Measurements from ENCODE around the gene HPCAL1.

Gene HPCAL1

DNA sequence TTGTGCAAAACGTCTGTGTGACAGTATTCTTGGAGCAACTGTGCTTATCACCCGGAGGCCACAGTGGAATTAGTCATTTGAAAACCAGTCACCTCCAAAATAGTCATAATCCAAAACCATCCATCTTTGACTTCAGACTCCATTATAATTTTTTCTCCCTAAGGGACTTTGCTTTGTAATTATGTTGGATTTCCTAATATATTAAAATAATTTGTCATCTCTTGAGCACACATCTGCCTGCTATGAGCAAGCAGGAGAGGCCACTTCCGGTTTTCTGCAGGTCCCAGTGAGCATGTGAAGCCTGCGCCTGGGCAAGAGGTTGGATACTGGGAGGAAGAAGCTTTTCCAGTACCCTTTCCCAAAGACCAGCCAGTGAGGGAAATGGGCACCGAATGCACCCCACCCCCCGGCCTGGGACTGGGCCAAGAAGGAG lies 87.7 kb downstream of the HPCAL1 start:
- DNase-seq (ENCODE audit: low read depth), result no peak

DNA sequence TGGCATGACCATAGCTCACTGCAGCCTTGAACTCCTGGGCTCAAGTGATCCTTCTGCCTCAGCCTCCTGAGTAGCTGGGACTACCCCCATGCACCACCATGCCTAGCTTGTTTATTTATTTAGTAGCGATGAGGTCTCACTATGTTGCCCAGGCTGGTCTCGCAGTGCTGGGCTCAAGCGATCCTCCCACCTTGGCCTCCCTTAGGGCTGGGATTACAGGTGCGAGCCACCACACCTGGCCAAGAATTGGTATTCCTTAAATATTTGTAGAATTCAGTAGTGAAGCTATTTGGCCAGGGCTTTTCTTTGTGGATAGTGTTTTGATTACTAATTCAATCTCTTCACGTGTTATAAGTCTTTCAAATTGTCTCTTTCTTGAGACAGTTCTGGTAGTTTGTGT lies 89.4 kb downstream of the HPCAL1 start:
- no peak for DNase-seq (ENCODE audit: low read depth)

DNA sequence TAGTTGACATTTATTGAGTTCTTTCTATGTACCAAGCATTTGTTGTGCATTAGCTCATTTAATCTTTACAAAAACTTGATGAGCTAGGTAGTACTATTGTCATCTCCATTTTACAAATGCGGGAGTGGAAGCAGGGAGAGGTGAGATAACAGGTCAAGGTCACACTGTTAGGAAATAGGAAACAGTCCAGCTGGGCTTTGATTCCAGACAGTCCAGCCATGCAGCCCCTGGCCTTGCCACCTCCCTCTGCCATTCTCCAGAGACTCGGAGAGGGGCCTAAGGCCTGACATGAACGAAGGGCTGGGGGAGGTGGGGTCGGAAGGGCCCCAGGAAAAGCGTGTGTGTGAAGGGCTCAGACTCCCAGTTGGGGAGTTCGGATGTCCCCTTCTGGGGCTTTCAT lies 89.8 kb downstream of the HPCAL1 start:
- no peak for DNase-seq (ENCODE audit: low read depth)

DNA sequence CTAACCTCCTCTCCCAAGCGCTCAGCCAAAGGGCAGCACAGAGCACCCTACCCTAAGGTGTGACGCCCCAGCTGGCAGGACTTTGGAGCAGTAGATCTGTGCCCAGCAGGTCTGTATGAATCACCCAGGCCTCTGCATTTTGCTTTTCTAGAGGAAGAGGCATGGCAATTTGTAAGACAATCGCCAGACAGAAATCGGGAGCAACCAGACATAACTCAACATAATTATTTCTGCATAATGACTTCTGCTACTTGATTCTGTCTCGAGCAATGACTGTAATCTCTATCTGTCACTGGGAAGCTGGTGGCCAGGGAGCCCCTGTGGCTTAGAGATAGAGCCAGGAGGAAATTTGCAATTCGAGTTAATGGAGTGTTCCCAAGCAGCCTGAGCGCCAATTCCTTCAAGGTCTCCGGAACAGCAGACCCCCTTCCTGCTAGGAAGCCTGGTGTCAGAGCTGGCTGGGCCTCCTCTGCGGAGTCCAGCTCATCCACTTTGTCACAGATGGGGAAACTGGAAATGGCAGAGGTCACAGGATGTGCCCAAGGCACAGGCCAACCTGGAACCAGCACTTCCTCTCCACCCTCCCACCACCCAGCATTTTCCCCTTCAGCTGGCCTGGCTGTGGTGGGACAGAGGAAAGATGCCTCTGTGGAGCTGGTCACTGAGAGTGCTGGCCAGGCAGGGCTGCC lies 90.4 kb downstream of the HPCAL1 start:
- DNase-seq (ENCODE audit: low read depth), result no peak

DNA sequence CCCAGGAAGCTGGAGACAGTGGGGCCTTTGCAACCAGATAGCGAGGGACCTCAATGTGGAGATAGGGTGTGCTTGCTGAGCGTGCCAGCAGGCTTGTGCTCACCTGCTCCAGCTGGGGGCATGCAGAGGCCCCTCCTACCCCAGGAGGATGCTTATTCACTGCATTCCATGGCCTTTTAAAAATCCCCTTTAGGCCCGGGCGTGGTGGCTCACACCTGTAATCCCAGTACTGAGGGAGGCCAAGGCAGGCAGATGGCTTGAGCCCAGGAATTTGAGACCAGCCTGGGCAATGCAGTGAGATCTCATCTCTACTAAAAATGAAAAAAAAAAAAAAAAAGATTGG lies 90.9 kb downstream of the HPCAL1 start:
- DNase-seq (ENCODE audit: low read depth), result no peak

DNA sequence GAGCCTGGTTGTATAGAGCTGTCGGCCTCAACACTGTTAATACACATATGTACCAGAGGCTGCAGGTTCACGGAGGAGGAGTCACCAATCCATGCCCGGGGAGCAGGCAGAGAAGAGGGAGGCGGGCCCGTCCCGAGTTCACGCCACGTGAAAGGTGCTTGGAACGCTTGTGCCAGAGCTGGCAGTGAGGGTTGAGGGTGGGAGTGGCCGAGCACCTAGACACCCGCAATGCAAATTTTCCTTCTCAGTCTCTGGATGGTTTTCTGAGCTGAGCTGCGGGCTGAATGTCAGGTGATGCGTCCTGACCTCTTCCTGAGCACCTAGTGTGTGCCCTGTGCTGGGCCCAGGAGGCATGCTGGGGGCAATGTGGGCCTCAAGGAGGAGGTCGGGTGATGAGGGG lies 93.2 kb downstream of the HPCAL1 start:
- DNase-seq (ENCODE audit: low read depth), result no peak

DNA sequence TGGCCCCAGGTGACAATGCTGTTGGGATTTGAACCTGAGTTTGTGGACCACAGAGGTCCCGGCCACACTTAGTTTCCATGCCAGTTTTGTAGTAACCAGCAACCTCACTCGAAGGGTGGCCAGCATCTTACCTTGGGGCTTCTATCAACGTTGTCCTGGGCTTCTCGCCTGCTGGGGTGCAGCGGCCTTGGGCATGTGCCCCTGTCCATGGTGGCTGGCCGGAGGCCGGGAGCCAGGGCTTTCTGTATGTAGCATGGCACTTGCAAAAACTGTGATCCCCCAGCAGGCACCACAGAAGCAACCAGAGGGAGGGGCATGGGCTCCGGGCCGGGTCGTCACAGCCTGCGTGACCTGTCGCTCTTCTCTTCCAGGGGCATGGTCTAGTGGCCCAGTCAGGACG lies 93.8 kb downstream of the HPCAL1 start:
- no peak for DNase-seq (ENCODE audit: low read depth)

DNA sequence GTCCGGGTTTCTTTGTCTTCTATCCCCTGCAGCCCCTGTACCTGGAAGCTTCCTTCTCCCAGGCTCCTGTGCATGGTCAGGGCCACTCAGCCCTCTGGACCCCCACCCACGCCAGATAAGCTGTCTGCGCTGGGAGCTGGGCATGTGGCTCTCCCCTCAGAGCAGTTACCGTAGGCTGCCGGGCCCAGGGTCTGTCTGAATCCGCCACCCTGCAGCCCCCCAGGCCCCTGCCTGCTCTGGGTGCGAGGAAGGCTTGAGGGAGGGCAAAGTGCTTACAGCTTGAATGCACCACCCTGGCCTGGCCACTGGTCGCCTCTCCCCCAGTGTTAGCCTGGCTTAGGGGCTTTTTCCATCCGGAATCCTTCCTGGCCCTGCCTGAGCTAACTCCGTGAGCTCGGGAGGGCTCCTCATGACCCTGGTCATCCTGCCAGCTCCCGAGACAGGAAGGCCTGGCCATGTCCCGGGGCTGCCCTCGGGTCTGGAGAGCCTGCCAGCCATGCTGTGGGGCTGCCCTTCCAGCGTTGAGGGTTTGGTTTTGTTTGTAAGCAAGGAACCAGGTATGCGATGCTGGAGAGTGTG lies 94.7 kb downstream of the HPCAL1 start:
- no peak for DNase-seq (ENCODE audit: low read depth)

DNA sequence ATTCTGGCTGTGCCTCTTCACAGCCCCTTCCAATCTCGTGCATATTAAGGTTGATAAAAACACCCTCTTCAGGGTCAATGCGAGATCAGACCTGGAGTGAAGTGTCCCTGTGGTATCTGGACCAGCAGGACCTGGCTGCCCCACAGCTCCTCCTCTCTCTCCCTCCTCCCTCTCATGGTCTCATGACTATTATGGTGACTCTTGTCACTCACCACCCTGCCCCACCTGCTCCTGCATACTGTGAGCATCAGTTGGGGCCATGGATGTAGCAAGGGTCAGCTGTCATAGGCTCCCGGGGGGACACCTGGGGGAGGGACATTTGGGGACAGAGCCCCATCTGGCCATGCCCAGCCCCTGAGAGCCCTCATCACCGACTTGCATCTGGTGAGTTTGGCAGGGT lies 95.2 kb downstream of the HPCAL1 start:
- DNase-seq (ENCODE audit: low read depth), result no peak

DNA sequence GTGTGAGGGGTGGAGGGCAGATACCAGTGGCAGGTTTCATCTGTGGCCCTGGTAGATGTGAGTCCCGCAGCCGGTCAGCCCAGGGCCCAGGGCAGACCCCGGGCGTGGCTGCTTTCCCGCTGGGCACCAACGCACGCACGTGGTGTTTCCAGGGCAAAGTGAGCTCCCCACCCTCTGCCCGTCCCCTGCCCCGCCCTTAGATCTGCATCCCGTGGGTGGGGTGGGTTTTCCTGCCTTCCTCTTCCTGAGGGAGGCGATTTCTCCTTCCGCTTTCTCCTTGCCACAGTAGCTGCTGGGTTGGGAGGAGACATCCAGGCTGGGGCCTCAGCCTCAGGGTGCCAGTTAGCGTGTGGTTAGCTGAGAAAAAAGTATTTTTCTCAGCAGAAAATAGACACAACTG lies 95.8 kb downstream of the HPCAL1 start:
- no peak for DNase-seq (ENCODE audit: low read depth)

DNA sequence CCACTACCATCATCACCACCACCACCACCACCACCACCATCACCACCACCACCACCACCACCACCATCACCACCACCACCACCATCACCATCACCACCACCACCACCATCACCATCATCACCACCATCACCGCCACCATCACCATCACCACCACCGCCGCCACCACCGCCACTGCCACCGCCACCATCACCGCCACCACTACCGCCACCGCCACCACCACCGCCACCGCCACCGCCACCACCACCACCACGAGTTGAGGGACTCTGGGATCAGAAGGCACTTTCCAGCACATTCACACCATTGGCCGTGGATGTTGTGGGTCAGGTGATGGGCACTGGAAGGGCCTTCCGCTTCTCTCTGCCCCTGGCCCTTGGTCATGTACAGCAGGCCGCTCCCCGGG lies 96.7 kb downstream of the HPCAL1 start:
- no peak for DNase-seq (ENCODE audit: low read depth)

DNA sequence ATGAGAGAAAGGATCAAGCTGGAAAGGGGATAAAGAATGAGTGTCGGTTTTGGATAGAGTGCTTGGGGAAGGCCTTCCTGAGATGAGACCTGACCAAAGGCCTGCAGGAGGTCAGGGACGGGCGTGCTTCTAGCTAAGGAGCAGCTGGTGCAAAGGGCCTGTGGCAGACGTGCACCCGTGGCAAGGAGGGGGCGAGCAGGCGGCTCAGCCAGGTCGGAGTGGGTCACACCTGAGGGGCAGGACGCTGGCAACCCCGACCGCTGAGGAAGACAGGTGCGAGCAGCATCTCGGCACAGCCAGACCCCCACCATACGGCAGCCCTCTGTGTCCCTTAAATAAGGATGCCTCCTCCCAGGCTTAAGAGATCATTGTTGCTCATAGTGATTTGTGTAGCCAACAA lies 97.3 kb downstream of the HPCAL1 start:
- DNase-seq (ENCODE audit: low read depth), result no peak

DNA sequence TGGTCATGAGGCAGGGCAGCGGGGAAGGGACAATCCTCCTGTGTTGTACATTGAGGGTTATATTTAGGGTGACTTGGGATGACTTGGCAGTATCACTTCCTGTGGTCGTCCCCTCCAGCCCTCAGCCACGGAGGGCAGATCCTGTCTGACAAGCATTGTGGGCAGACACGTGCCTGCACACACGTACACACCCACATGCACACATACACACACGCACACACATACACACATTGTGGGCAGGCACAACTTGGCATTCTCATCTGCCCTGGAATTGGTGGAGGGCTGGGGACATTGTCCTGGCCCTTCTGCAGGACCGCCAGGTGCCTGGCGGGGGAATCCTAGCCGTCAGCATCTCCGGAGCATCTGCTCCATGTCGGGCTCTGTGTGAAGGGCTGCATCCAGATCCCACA lies 97.9 kb downstream of the HPCAL1 start:
- no peak for DNase-seq (ENCODE audit: low read depth)

DNA sequence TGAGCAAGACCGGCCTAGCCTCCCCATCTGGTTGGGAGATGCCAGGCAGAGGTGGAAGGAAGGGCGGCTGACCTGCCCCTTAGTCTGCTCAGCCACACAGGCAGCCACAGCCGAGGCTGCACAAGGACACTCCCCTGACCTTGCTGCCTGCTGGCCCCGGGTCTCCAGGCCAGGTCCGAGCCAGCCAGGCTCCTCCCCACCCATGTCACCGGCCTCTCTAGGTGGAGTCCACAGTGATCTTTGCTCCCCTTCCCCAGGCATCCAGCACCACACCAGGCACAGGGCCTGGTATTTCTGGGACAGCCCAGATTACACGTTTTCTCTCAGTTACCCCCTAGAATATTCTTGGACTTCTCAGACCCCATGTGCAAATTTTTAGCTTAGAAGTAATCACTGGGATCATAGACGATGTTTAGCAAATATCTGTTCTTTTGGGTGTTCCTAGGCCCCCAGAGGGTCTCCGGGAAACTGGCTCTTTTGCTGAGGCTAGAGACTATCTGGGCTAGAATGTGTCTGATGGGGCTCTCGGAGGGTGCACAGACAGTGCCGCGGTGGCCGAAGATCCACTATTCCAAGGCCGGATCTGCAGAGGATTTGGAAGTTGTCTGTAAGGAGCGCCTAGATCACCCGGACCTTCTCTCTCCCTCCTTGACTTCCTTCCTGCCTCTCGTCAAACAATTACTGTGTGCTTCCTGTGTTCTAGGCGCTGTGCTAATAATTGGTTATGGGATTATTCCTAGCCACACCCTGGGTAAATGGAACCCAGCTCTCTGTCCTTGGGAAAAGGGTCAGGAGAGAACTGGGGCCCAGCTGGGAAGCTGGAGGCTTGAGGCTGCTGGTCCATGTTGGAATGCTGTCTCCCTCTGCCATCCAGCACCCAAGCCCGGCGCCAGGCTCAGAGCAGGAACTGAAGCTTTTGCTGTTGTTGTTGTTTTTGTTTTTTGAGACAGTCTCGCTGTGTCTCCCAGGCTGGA lies 98.6 kb downstream of the HPCAL1 start:
- no peak for DNase-seq (ENCODE audit: low read depth)

DNA sequence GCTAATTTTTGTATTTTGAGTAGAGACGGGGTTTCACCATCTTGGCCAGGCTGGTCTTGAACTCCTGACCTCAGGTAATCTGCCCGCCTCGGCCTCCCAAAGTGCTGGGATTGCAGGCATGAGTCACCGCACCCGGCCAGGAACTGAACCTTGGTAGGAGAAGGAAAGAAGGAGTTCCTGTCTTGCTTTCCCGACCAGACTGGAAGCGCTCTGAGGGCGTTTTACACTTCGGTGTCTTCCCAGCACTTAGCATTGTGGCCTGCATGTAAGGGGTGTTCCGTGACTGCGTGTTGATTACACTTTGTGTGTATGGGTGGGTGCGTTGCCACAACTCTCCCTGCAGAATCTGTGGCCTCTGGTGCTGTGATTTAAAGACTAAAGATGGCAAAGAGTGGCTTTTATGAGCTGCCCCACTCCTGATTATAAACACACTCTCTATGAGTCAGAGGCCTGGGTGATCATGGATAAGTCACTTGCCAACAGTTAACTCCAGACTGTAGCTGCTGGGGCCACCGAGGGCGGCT lies 99.4 kb downstream of the HPCAL1 start:
- no peak for DNase-seq (ENCODE audit: low read depth)

DNA sequence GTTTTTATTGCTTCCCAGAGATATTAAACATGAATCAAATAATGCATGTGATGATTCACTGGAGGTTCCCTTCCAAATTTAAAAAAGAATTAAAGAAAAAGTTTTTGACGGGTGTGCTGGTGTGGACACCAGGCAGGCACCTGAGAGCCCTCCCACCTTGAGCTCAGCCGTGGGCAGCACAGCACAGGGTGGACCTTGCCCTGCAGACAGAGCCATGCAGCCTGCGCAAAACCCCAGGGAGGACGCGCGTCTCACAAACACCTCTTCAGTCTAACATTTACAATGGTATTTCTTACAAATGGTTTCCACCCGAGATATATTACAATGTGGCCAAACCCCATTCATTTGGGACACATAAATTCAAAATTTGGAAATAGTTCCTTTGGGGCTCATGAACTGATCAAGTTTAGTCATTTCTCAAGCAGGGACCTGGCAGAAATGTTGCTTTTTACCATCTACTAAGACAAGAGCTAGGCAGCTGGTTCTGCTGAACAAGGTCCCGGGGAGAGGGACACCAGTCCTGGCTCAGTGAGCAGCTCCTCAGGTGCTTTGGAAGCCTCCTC lies 100.0 kb downstream of the HPCAL1 start:
- DNase-seq (ENCODE audit: low read depth), result no peak

DNA sequence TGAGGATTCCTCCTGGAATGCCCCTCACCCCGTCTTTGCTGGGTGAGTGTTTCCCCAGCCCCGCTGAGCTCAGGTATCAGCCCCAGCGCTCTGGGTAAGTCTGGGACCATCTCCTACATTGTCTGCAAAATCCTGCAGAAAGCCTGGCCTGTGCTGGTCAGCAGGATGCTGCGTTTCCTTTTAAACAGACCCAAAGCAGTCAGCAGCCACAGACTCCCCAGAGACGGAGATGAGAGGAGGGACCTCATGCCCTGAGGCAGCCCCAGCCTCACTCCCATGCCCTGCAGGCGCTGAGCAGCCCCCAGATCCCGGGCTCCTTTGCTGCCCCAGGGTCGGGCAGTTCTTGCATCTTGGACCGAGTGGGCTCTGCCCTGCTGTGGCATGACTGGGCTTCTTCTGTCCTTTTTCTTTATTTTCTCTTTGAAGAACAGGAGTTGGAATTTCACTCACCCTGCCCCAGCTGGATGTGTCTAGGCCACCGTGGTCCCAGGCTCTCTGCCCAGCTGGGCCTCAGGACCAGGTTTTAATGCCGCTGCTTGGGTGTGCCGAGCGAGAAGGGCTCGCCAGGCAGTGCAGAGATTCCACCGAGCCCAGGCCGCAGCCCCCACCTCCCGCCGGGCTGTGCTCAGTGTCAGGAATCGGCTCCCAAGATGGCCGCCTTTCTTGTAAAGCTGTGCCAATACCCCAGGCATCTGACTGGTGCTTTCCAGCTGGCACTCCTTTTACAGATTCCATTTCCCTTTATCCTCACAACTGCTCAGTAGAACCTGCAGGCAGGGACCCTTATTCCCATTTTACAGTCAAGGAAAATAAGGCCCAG lies 101.8 kb downstream of the HPCAL1 start:
- DNase-seq (ENCODE audit: low read depth), result no peak

DNA sequence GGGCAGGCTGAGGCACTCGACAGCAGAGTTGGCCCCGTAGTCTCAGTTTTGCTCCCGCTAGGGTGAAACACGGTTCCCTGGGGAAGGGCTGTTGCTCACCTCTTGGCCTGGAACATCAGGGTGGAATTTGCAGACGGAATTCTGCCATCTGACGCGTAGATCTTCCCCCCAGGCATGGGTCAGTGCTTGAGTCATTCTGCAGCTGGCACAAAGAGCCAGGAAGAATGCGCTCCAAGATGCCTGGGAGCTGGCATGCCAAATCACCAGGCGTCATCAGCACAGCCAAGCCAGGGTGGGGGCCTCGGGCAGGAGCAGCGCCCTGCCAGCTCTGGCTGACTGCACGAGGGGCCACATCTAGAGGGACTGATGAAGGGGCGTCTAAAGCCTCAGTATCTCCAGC lies 102.7 kb downstream of the HPCAL1 start:
- DNase-seq (ENCODE audit: low read depth), result no peak

DNA sequence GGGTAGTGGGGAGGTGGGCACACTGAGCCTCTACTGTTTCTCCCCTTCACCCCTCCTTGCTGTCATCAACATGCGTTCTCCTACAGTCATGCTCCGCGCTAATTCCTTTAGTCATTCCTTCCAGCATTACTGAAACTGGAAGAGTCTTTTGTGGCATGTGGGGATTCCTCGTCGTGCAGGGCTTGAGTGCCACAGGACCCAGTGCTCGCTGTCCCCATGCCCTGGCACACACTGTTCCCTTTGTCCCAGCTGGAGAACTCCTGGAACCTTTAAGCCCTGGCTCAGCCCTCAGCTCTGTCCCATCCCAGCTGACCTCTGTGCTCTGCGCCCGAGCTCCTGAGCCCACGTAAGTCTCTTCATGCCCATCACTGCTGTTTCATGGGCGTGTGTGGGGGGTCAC lies 103.3 kb downstream of the HPCAL1 start:
- DNase-seq (ENCODE audit: low read depth), result no peak

DNA sequence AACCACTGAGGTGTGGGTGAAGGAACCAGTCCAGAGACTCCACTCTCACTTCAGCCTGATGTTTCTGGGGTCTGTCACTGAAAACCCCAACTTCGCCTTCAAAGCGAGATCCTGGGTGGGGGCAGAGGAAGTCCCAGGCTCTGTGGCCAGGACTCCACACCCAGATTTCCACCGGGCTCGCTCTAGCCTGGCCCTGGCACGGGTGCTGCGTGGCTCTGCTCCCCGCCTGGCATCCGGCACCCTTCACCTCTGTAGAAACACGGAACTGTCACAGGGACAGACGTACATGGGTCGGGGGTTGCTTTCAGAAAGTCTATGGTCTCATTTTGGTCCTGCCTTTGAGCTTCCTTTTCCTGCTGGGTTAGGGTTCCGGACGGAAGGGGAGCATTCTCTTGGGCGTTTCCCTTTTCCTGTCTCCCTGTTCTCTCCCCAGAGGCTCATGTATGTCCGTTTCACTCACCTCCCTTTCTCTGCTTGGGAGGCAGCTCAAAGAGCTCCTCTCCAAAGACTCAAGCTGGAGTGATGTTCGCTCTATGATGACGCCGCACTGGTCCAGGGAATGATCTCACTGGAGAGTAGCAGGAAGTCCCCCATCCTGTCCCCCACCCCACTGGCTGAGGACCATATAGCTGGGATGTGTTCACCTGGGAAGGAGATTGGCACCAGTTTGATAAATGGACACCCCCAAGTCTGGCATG lies 103.9 kb downstream of the HPCAL1 start:
- no peak for DNase-seq (ENCODE audit: low read depth)

DNA sequence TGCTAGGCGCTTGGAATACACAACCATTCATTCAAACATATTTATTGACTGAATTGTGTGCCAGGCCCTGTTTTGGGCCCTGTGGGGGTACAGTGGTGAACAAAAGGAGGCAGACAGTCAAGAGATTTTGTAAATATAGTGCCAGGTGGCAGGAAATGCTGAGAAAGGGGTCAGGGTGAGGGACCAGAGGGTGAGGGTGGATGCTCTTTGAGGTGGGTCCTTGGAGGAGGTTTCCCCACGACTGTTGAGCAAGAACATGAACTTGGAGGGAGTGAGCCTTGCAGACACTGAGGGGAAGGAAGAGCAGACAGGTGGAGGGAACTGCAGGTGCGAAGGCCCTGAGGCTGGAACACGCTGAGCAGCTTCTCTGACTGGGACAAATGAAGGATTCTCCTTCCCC lies 104.7 kb downstream of the HPCAL1 start:
- no peak for DNase-seq (ENCODE audit: low read depth)
